K562 (cell line): ENCODE results near the gene TEDC1. TPM values are rescaled to one million over a fixed set of nuclear protein-coding genes. Genes with fewer than 3 reads are reported as not detected.
A peak's percentile ranks its signal among the peaks of the same experiment; 100 is the strongest.

Experiments
- ATAC-seq: fragments of 200-7000 bp; cut with Tn5 transposase; 3 replicates; pipeline ENCODE4 v1.9.1; 2020; ENCODE audit warnings: moderate library complexity
- BruUV-seq: library from RNA; stranded (reverse); fragments of 400-500 nt; replicated peaks from 2 replicates; lab custom pipeline; 2021; lab: Mats Ljungman, UMichigan
- CTCF ChIA-PET: fragments of 300-600 bp; formaldehyde crosslinking; extraction: SDS; loops from one replicate; lab custom pipeline; 2021; ENCODE audit warnings: low intra/inter-chr PET ratio; lab: Yijun Ruan, JAX
- POLR2A ChIA-PET: fragments of 300-600, 350-650 bp; sonication (Branson Sonifier 250); formaldehyde crosslinking; extraction: SDS; loops from one replicate; lab custom pipeline; 2021; ENCODE audit warnings: antibody characterized with exemption, inconsistent platforms; lab: Yijun Ruan, JAX
- DNase-seq, 4 experiments: peaks; one replicate each; pipeline versions ENCODE4 v3.0.0 to v3.0.0-alpha.2; 2011 to 2018; ENCODE audit warnings: low spot score in 3 of 4, mixed read lengths in 3 of 4; ENCODE audit errors: extremely low read depth in 1 of 4
- FAIRE-seq: peaks from 2 replicates; lab custom pipeline; 2011; peaks lifted over from hg19 to GRCh38; lab: Jason Lieb, UNC
- H2AFZ ChIP-seq: 2 replicates; pipeline ENCODE4 v1.6.0; 2011; ENCODE audit warnings: low read depth, low read length, control low read depth, inconsistent platforms
- H3K27ac ChIP-seq: fragments of 200-600 bp; 3 replicates; pipeline ENCODE4 v1.8.0; 2011; ENCODE audit warnings: low read depth, mild to moderate bottlenecking, control low read depth, inconsistent platforms, low read length, moderate library complexity, mixed read lengths; ENCODE audit errors: extremely low read depth
- H3K27me3 ChIP-seq, 2 experiments: fragments of 300-600 bp in 1 of 2; 2 replicates in 1 of 2; 3 replicates in 1 of 2; pipeline versions ENCODE4 v1.6.0 to v1.8.0; 2011; ENCODE audit warnings: inconsistent platforms in 2 of 2, low read length in 2 of 2, mild to moderate bottlenecking in 1 of 2, mixed read lengths in 1 of 2, moderate library complexity in 1 of 2; ENCODE audit not compliant: control insufficient read depth in 2 of 2, insufficient read depth in 2 of 2
- H3K36me3 ChIP-seq: fragments of 300-600 bp; 3 replicates; pipeline ENCODE4 v1.8.0; 2011; ENCODE audit warnings: mild to moderate bottlenecking, low read length, inconsistent platforms; ENCODE audit not compliant: control insufficient read depth, insufficient read depth
- H3K4me1 ChIP-seq, 2 experiments: fragments of 200-600 bp in 1 of 2; replicated peaks in 1 of 2; 2 replicates in 1 of 2; 3 replicates in 1 of 2; pipeline versions ENCODE4 v1.5.1 to v1.8.0; 2011; ENCODE audit warnings: inconsistent platforms in 2 of 2, low read length in 2 of 2, mild to moderate bottlenecking in 1 of 2, mixed read lengths in 1 of 2, moderate library complexity in 1 of 2; ENCODE audit not compliant: control insufficient read depth in 2 of 2, insufficient read depth in 2 of 2
- H3K4me2 ChIP-seq: 2 replicates; pipeline ENCODE4 v1.6.1; 2011; ENCODE audit warnings: low read length, control low read depth, inconsistent platforms, mixed read lengths; ENCODE audit not compliant: insufficient read depth
- H3K4me3 ChIP-seq: fragments of 200-600 bp; sonication (generic), shearing (Covaris generic); 2 replicates; pipeline ENCODE4 v1.5.1; 2016; ENCODE audit warnings: control low read depth, inconsistent platforms
- H3K79me2 ChIP-seq: fragments of 200-600 bp; 3 replicates; pipeline ENCODE4 v1.8.0; 2011; ENCODE audit warnings: low read length, inconsistent platforms; ENCODE audit not compliant: control insufficient read depth, insufficient read depth
- H3K9ac ChIP-seq, 2 experiments: 2 replicates each; pipeline versions ENCODE4 v1.6.0 to v1.6.1; 2011; ENCODE audit warnings: low read depth in 2 of 2, low read length in 2 of 2, control low read depth in 1 of 2, inconsistent platforms in 1 of 2, mild to moderate bottlenecking in 1 of 2, mixed read lengths in 1 of 2; ENCODE audit not compliant: insufficient read depth in 1 of 2
- H3K9me1 ChIP-seq: one replicate; pipeline ENCODE4 v1.6.0; 2011; ENCODE audit warnings: inconsistent platforms, mild to moderate bottlenecking, low read length, moderate library complexity; ENCODE audit not compliant: control insufficient read depth, insufficient read depth
- H3K9me3 ChIP-seq: replicated peaks from 2 replicates; pipeline ENCODE4 v1.5.1; 2011; ENCODE audit warnings: low read depth, low read length, inconsistent platforms; ENCODE audit not compliant: control insufficient read depth, insufficient read depth
- H4K20me1 ChIP-seq: replicated peaks from 2 replicates; pipeline ENCODE4 v1.6.1; 2011; ENCODE audit warnings: low read length, inconsistent platforms, mixed read lengths; ENCODE audit not compliant: control insufficient read depth, insufficient read depth
- NCOA1 ChIP-seq: fragments of 450-650 bp; IDR thresholded peaks from 2 replicates; pipeline ENCODE4 v1.6.1; 2016; ENCODE audit warnings: low read depth
- POLR2G ChIP-seq: fragments of 200-400 bp; formaldehyde crosslinking; IDR thresholded peaks from 2 replicates; pipeline ENCODE4 v1.6.1; 2017; ENCODE audit warnings: low read depth, mild to moderate bottlenecking, antibody characterized with exemption, low read length, moderate library complexity
- WGBS: fragments of 100-300 bp; shearing (Covaris generic); methylation state at CpG from one replicate; pipeline ENCODE4 v1.1.6; 2016; ENCODE audit warnings: low coverage, mixed read lengths; ENCODE audit not compliant: insufficient coverage; ENCODE audit errors: missing lambda C conversion rate; 5-methylcytosine and 5-hydroxymethylcytosine counted together
- in situ Hi-C: fragments of 300-500 bp; cut with MboI; formaldehyde crosslinking; loops from 4 replicates; pipeline ENCODE4 v1.15.0; 2018; ENCODE audit warnings: inconsistent platforms, mixed read lengths
- intact Hi-C: fragments of 100-400 bp; cut with micrococcal nuclease; formaldehyde crosslinking; loops from 2 replicates; pipeline ENCODE4 v1.14.2; 2022
- polyA plus RNA-seq, 8 experiments: library from polyadenylated mRNA; depleted of rRNA in 4 of 8; stranded (reverse) in 5 of 8; unstranded in 3 of 8; fragments of >200 nt; fragmentation: Nextera tagmentation in 2 of 8; fragmentation: Illumina TruSeq in 1 of 8; extraction: Ambion mirVana in 2 of 8; extraction: Trizol in 1 of 8; gene quantifications; 2 replicates each; pipeline versions ENCODE4 v1.2.1 to v1.2.3, GENCODE V29; 2011 to 2014; ENCODE audit warnings: inconsistent platforms in 1 of 8, missing spikeins in 1 of 8
- total RNA-seq, 7 experiments: library from RNA; depleted of rRNA in 6 of 7; stranded (reverse); fragments of >200 nt in 6 of 7; fragmentation: Illumina TruSeq in 2 of 7; extraction: Trizol in 2 of 7; gene quantifications; 2 replicates each; pipeline versions ENCODE4 v1.2.1 to v1.2.3, GENCODE V29; 2011 to 2021; ENCODE audit warnings: low replicate concordance in 1 of 7

TEDC1 gene
- total and polyA plus RNA-seq, 9 of the 15 experiments (the other 6 are each of a cell fraction or from before 2014, with no cell fraction given) = 0.21 to 28.3 (median 5.9) TPM

DNA sequence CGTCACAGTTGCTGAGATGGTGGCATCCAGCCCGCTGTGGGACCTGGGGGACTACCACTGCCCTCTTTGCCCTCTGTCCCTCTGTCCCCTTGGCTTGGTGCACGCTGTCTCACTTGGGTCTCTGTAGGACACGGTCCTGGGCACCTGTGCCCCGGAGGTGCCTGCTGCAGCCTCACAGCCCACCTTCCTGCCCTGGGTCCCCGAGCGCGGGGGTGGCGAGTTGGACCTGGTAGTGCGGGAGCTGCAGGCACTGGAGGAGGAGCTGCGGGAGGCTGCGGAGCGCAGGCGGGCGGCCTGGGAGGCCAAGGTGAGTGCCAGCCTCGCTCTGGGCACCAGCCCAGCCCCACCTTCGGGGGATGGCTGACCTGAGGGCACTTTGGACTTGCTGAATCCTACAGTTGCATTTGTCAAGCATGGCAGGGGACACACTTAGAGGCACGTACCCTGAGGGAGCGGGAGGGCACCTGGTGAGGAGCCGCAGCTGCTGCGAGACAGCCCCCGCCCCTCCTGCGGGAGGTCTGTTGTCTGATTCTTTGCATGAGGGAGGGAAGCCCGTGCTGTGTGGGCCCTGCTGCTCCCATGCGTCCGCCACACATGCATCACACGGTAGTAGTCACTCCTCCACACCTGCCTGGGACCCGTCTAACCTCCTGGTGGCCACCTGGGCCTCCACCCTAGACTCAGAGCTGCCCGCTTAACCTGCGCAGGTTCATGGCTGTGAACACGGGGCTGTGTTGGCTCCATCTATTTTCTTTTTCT lies 6.8 kb downstream of the TEDC1 start:
- Histone ChIP-seq H3K9me3 (no peaks in the 10 kb centered on the region), H4K20me1 (no peaks in the 10 kb centered on the region), H3K79me2 (no peaks in the 10 kb centered on the region), H3K4me1 (peaks cover 0 to 68% of the 10 kb centered on the region in 2 experiments; a peak in 2 of 5 replicates), H2AFZ (no peak overlapping the region), H3K4me2 (no peak overlapping the region), H3K36me3 (no peaks in the 10 kb centered on the region; the same call in 2 of the 3 replicates), H3K27me3 (no peaks in the 10 kb centered on the region), H3K27ac (no peak overlapping the region), H3K9ac (no peak overlapping the region; a peak in 1 of 4 replicates), H3K4me3 (no peak overlapping the region), H3K9me1 (no peaks in the 10 kb centered on the region)
- CTCF ChIA-PET = no interaction called here
- ATAC-seq (no peak), DNase-seq (no peak), FAIRE-seq (no peak)
- WGBS = 60% methylated on average over 10 of the region's 31 CpGs
- intact Hi-C loops = no loop called here
- BruUV-seq = no TSS peak
- 0 out of 2 replicates have a peak, but pooled peaks have one; percentile 23 for TF ChIP-seq POLR2G
- no peak for TF ChIP-seq NCOA1
- in situ Hi-C loops = no loop called here
- POLR2A ChIA-PET = interaction anchor here (0.7 kb wide), 1 partner anchor 430 kb away, joined by 3 read pairs; no protein-coding TSS in a partner anchor
